Fibroblast of pulmonary artery (primary cell): Measurements from ENCODE around the gene POLR2E.

ENCODE experiments used
- DNase-seq: peaks from one replicate; pipeline ENCODE4 v3.0.0-alpha.2; 2010; ENCODE audit warnings: low read depth
- H3K4me3 ChIP-seq: replicated peaks from 2 replicates; pipeline ENCODE4 v1.5.1; 2011; ENCODE audit warnings: low read depth, mild to moderate bottlenecking, control low read depth, low read length, moderate library complexity
- TF ChIP-seq, protein P1 (sequence below): IDR thresholded peaks from 2 replicates; pipeline ENCODE4 v1.5.1; 2011; ENCODE audit warnings: mild to moderate bottlenecking, control low read depth, low read length, inconsistent platforms; ENCODE audit errors: missing control alignments

Gene POLR2E

GRCh38 chr19:1040476-1041271, 54.5 kb downstream of the POLR2E start:
- DNase-seq, result peak; percentile 94
- TF ChIP-seq, protein P1, sequence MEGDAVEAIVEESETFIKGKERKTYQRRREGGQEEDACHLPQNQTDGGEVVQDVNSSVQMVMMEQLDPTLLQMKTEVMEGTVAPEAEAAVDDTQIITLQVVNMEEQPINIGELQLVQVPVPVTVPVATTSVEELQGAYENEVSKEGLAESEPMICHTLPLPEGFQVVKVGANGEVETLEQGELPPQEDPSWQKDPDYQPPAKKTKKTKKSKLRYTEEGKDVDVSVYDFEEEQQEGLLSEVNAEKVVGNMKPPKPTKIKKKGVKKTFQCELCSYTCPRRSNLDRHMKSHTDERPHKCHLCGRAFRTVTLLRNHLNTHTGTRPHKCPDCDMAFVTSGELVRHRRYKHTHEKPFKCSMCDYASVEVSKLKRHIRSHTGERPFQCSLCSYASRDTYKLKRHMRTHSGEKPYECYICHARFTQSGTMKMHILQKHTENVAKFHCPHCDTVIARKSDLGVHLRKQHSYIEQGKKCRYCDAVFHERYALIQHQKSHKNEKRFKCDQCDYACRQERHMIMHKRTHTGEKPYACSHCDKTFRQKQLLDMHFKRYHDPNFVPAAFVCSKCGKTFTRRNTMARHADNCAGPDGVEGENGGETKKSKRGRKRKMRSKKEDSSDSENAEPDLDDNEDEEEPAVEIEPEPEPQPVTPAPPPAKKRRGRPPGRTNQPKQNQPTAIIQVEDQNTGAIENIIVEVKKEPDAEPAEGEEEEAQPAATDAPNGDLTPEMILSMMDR, result no peak
- H3K4me3 ChIP-seq, result peak overlapping the region; percentile 70

GRCh38 chr19:1039646-1040475, 55.3 kb downstream of the POLR2E start, which contains the start of gene ABCA7:
Gene ABCA7, plus strand, starts transcription at chr19:1040107. Its CDS starts 1,255 bp downstream, at chr19:1041362.
- DNase-seq, result peak; percentile 98
- TF ChIP-seq, protein P1, result no peak
- H3K4me3 ChIP-seq, result peak within 1 kb of the TSS; percentile 70

DNA sequence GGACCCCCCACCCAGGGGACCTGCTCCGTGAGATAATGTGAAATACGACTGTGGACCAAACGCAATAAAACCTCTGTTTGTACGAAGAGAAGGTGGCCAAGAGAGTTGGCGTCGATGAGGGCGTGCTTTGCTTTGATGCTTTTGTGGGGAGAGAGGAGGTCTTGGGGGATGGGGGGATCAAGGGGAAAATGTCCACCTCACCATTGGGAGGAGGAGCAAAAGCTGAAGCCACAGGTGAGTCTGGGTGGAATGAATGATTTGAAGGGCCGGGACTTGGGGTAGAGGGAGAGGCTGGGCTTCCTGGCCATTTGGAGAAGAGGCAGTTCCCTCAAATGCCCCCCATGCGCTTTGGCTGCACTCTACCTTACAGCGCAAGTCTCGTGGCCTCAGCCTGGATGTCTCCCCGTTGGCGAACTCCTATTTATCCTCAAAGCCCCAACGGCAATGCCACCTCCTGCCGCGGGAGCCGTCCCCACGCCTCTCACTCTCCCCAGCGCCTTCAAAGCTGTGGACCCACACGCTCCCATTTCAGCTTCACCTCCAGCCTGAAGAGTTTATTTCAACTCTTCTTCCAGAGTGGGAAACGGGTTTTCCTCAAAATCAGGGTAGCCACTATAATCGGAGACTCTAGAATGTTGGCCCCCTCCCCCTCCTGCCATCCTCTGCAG, 56.1 kb downstream of the POLR2E start:
- TF ChIP-seq, protein P1, result no peak
- H3K4me3 ChIP-seq, result peak overlapping the region; percentile 70
- no peak for DNase-seq

DNA sequence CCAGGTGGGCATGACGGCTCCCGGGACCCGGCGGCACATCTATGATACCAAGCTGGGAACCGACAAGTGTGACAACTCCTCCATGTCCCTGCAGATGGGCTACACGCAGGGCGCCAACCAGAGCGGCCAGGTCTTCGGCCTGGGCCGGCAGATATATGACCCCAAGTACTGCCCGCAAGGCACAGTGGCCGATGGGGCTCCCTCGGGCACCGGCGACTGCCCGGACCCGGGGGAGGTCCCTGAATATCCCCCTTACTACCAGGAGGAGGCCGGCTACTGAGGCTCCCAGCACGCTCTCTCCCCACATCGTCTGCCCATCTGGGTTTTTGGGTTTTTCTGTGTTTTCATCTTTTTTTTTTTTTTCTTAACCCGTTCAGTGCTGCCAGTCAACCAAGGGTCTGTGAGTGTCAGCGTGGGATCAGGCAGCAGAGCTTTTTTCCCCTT, 57.5 kb downstream of the POLR2E start:
- no peak overlapping the region for H3K4me3 ChIP-seq
- no peak for DNase-seq
- TF ChIP-seq, protein P1, result no peak
